GM18519 (cell line): ENCODE results near the gene DISC1.
"Not testable (repeated sequence)": the region's sequence is repeated elsewhere in the genome, so short reads cannot be mapped to it uniquely, and the experiment has no call there.

Source experiments
- ATAC-seq: cut with Tn5 transposase; IDR thresholded peaks from one replicate; pipeline ENCODE4 v1.9.1; 2021; ENCODE audit warnings: mild to moderate bottlenecking, moderate library complexity; ENCODE audit not compliant: unreplicated experiment, low FRiP score

The DISC1 gene

GRCh38 chr1:231940701-231941100 is 314.1 kb downstream of the DISC1 start:
- ATAC-seq = no peak

GRCh38 chr1:231943084-231943483 is 316.5 kb downstream of the DISC1 start:
- ATAC-seq = no peak

- ATAC-seq = not testable (repeated sequence)
Observed at GRCh38 chr1:231948102-231948501, 321.5 kb downstream of the DISC1 start.

GRCh38 chr1:231949277-231950091 is 322.9 kb downstream of the DISC1 start:
- no peak for ATAC-seq

- no peak for ATAC-seq
Observed at GRCh38 chr1:231950331-231951128, 323.9 kb downstream of the DISC1 start.

- ATAC-seq = no peak
Observed at GRCh38 chr1:231951374-231951773, 324.8 kb downstream of the DISC1 start.

- no peak for ATAC-seq
Observed at GRCh38 chr1:231952154-231952553, 325.6 kb downstream of the DISC1 start.

GRCh38 chr1:231953660-231954059 is 327.1 kb downstream of the DISC1 start:
- ATAC-seq = no peak

GRCh38 chr1:231954751-231955150 is 328.2 kb downstream of the DISC1 start:
- ATAC-seq = no peak

GRCh38 chr1:231957359-231957758 is 330.8 kb downstream of the DISC1 start:
- no peak for ATAC-seq

GRCh38 chr1:231958448-231958847 is 331.9 kb downstream of the DISC1 start:
- no peak for ATAC-seq

- no peak for ATAC-seq
Observed at GRCh38 chr1:231959225-231959884, 332.8 kb downstream of the DISC1 start.

- ATAC-seq = not testable (repeated sequence)
Observed at GRCh38 chr1:231961801-231962200, 335.2 kb downstream of the DISC1 start.

GRCh38 chr1:231962636-231963035 is 336.0 kb downstream of the DISC1 start:
- no peak for ATAC-seq

GRCh38 chr1:231964241-231964640 is 337.7 kb downstream of the DISC1 start:
- no peak for ATAC-seq

GRCh38 chr1:231964961-231965360 is 338.4 kb downstream of the DISC1 start:
- no peak for ATAC-seq

GRCh38 chr1:231965615-231966014 is 339.0 kb downstream of the DISC1 start:
- ATAC-seq = no peak

GRCh38 chr1:231966983-231967382 is 340.4 kb downstream of the DISC1 start:
- no peak for ATAC-seq

- ATAC-seq = no peak
Observed at GRCh38 chr1:231969076-231969475, 342.5 kb downstream of the DISC1 start.

- not testable (repeated sequence) for ATAC-seq
Observed at GRCh38 chr1:231969761-231970160, 343.2 kb downstream of the DISC1 start.

- ATAC-seq = no peak
Observed at GRCh38 chr1:231970684-231971083, 344.1 kb downstream of the DISC1 start.
